ENCODE data around the gene CD151.

DNA sequence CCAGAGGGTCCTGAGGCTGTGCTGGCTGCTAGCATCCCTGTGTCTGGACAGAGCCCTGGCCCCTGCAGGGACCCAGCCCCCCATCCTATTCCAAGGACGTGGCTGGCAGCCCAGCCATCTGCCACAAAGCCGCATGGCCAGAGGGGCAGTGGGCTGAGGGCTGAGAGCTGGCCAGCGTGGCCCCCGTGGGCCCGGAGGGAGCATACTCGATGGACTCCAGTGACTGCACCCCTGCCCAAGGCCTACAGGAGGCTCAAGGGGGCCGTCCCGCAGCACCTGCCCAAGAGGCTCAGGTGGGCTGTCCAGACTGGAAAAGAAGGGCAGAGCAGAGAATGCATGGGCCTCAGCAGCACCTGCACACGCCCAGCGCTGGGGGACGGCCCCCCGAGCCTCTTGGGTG is 23.0 kb downstream of the CD151 start:
- TF ChIP-seq EZH2 (IDR thresholded peaks at IDR 0.05; ENCODE audit: borderline replicate concordance) (no peak), EZH2phosphoT487 (IDR thresholded peaks at IDR 0.05; ENCODE audit: low read depth, severe bottlenecking, unreplicated experiment) (no peak)
- TF ChIP-seq, protein P1, sequence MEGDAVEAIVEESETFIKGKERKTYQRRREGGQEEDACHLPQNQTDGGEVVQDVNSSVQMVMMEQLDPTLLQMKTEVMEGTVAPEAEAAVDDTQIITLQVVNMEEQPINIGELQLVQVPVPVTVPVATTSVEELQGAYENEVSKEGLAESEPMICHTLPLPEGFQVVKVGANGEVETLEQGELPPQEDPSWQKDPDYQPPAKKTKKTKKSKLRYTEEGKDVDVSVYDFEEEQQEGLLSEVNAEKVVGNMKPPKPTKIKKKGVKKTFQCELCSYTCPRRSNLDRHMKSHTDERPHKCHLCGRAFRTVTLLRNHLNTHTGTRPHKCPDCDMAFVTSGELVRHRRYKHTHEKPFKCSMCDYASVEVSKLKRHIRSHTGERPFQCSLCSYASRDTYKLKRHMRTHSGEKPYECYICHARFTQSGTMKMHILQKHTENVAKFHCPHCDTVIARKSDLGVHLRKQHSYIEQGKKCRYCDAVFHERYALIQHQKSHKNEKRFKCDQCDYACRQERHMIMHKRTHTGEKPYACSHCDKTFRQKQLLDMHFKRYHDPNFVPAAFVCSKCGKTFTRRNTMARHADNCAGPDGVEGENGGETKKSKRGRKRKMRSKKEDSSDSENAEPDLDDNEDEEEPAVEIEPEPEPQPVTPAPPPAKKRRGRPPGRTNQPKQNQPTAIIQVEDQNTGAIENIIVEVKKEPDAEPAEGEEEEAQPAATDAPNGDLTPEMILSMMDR (IDR thresholded peaks at IDR 0.05; ENCODE audit: poor library complexity), result no peak
